ENCODE measurements around the gene LMF2.
A peak's percentile ranks its signal among the peaks of the same experiment; 100 is the strongest.

The LMF2 gene

DNA sequence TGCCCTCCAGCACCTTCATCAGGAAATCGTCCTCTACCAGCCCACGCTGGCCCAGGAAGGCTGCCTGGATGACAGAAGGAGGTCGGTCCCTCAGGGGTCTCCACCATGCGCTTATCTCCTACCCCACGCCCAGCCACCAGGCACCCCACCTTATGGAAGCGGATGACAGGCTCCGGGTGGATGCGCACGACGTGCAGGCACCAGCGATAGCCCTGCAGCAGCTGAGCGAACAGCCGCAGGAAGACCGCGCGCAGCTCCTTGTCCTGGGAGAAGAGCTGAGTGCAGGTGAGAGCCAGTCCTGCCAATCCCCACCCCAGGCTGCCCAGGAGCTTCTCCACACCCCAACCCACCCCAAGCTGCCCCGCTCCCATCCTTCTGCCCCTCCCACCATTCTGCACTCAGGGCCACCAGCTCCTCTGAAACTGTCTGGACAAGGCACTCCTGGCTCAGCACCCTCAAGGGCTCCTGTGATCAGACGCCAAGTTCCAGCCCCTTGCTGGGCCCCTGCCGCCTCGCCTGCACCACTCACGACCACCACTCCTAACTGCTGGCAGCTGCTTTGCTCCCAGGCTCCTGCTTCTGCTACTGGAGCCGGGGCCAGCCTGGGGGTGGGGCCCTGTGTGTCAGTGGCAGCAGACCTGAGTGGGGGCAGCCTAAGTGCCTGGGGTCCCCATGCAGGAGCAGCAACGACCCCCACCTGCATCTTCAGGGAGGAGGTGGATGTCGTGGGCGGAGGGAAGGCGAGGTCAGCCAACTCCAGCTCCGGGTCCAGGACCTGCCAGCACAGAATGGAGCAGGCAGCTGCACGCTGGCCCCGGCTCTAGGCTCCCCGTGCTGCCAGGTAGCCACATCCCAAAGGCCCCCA lies 42.2 kb downstream of the LMF2 start:
- no peak for DNase-seq (ENCODE audit: low read depth, low spot score)

GRCh38 chr22:50464451-50464850 lies 43.1 kb downstream of the LMF2 start:
- DNase-seq (ENCODE audit: low read depth, low spot score): no peak

- DNase-seq (ENCODE audit: low read depth, low spot score): no peak
These were observed 44.2 kb downstream of the LMF2 start for GRCh38 chr22:50463188-50463900.

- DNase-seq (ENCODE audit: low read depth, low spot score): no peak
These were observed 45.4 kb downstream of the LMF2 start for GRCh38 chr22:50461979-50462540.

DNA sequence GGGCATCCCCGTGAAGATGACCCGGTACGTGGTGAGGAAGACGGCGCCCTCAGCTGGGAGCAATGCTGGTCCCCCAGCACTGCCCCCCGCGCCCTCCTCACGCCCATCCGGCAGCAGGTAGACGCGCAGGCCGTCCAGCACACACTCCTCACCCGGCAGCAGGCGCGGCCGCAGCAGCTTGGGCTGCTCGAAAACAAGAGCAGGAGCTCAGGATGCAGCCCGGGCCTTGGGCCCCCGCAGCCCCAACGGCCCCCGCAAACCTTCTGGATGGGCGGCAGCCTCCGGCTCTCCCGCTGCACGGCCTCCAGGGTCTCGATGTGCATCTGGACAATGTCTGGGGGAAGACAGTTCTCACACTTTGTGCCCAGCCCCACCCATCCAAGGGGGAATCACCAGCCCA lies 46.0 kb downstream of the LMF2 start:
- DNase-seq (ENCODE audit: low read depth, low spot score): no peak

DNA sequence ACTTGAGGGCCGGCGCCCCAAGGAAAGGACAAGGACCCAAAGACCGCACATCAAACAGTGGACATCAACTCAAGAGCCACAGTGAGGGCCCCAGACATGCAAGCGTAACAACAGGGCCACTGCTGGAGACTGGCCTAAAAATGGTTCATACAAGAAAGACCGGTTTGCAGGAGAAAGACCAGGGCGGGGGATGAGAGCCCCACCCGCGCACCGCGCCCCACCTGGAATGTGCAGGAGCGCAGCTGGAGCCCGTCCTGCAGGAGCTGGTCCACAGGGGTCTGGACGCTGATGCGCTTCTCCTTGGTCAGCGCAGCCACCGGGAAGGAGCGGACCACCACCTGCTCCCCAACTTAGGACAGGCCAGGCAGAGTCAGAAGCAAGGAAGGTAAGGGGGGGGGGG lies 46.6 kb downstream of the LMF2 start:
- DNase-seq (ENCODE audit: low read depth, low spot score): peak; percentile 50

DNA sequence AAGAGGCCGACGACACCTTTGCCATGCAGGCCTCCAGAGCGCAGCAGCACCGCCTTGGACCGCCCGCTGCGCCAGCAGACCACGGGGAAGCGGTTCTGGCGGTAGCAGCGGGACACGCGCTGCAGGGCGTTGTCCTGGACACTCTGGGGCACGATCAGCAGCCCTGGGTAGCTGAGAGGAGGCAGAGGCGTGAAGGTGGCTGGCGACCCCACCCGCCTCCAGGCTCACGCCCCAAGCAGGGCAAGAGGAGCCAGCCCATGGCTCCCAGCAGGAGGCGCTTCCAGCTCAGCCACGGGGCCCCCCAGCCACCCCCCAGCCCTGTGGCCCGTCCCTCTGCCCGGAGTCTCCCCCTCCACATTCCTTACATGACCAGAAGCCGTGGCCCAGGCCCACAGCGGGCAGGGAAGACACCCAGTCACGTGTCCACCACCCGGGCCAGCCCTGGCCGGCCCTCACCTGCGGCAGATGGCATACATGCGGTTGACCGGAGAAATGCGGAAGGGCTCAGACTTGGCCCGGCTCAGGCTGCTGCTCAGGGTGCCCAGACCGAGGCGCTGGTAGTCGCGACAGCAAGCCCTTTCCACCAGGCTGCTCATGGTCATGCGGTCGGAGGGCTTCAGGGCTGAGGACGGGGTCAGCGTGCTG lies 47.9 kb downstream of the LMF2 start:
- no peak for DNase-seq (ENCODE audit: low read depth, low spot score)

GRCh38 chr22:50459016-50459415 lies 48.5 kb downstream of the LMF2 start:
- no peak for DNase-seq (ENCODE audit: low read depth, low spot score)

DNA sequence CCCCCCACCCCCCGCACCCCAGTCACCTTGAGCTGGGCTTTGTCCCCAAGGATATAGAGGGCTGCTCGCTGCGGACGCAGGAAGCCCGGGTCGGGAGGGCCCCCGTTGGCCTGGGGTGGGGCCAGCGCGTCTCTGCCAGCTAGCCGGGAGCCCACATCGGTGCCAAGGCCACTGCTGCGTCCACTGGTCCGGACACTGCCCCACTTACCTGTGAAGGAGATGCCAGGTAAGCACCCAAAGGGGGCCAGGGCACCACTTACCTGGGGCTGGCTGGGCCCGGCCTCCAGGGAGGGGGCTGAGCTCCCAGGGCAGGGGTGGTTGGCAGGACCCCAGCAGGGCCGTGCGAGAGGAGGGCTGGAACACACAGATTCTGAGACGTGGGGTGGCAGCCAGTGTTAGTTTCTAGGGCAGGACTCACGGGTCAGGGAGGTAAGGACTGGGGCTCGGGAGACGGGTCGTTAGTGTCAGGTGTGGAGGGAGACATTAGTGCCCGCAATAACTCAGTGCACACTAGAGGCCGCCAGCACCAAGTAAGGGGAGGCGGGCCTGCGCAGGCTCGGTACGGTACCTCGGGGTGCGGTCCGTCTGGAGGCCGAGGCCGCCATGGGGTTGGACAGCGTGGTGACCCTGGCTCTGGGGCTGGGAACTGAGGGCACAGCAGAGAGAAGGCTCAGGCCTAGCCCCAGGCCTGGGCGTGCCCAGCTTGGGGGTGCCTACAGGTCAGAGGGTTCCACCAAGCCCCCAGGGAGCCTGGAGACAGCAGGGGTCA lies 50.9 kb downstream of the LMF2 start:
- no peak for DNase-seq (ENCODE audit: low read depth, low spot score)

- DNase-seq (ENCODE audit: low read depth, low spot score): no peak
These were observed 51.5 kb downstream of the LMF2 start for GRCh38 chr22:50456026-50456425.

GRCh38 chr22:50455201-50455600 lies 52.3 kb downstream of the LMF2 start:
- DNase-seq (ENCODE audit: low read depth, low spot score): no peak

- DNase-seq (ENCODE audit: low read depth, low spot score): no peak
These were observed 52.9 kb downstream of the LMF2 start for GRCh38 chr22:50454556-50455075.
